GM18858 (cell line): ENCODE results near the gene REC114.

ENCODE experiments used
- ATAC-seq: cut with Tn5 transposase; IDR thresholded peaks from one replicate; pipeline ENCODE4 v1.9.1; 2021; ENCODE audit not compliant: unreplicated experiment

The REC114 gene

DNA sequence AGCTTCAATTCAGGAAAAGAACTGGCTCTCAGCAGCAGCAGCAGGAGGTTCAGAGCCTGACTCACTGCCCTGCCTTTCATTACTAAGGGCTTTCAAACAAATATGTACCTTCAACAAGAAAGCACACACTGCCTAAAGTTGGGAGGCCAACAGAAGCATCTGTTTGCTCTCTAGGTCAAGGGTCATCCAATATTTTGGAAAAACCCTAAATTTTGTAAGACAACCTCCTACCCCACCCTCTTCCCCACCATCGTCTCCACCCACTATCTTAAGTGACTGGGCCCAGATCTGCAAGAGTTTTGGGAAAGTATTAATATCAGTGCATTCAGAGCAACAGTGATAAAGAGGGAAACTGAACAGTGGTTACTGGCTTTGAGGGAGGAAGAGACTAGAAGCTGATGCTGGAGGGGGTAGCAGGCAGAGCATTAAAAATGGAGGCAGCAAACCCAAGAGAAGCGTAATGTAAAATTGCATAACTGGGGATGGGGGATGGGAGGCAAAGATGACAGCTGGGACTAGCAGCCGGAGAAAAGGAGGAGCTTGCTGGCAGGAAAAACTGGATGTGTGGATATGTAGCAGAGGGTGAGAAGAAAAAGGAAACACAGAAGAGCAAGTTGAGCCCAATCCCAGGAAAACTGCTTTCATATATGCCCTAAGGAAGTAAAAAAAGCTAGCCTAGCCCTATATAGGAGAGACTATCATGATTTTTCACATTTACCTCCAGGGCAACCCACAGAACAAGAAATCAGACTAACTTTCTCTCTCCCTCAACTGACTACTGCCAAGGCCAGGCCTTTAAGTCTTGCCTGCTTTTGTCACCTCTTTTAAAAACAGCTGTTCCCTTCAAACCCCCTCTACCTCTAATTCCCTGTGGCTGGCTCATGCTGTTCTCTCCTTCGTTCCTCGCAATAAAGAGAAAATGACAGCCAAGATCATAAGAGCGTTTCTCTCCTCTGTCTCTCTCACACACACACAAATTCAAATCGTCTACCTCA is 158.8 kb downstream of the REC114 start:
- ATAC-seq = no peak

DNA sequence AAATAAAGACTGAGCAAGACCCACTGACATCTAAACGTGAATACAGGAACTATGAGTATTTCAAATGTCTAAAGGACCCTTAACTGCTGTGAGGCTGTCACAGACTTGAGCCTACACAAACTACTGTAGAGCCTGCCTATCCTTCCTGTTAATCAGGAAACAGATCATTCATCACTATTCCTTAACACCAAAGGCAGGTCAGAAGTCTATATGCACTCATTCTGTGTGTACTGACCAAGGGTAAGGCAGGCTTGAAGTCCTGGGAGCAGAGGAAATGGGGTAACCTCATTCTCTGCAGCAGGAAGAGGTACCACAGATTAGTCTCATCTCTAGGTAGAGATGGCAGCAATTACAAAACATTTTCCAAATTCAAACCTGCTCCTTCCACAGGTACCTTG is 159.5 kb downstream of the REC114 start:
- no peak for ATAC-seq

- no peak for ATAC-seq
Observed at GRCh38 chr15:73602992-73603391, 160.0 kb downstream of the REC114 start.

GRCh38 chr15:73604477-73604876 is 161.5 kb downstream of the REC114 start:
- no peak for ATAC-seq

- ATAC-seq = no peak
Observed at GRCh38 chr15:73605759-73606436, 162.9 kb downstream of the REC114 start.

GRCh38 chr15:73607405-73607804 is 164.4 kb downstream of the REC114 start:
- no peak for ATAC-seq

DNA sequence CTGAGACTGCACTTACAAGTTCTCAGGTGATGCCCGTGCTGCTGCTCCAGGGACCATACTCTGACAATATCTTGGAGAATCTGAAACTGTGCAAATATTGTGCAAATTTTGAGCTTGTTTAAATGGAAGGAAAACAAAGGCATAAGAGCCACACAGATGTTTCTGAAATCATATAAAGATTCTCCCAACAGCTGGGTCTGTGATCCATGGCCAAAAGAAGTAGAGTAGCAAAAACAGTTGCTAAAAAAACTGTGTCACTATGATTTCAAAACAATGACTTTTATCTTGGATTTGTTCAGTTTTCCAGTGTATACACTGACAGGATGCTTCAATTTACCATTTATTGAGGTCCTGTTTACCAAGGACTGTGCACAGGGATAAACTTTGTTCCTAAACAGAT is 164.9 kb downstream of the REC114 start:
- no peak for ATAC-seq

DNA sequence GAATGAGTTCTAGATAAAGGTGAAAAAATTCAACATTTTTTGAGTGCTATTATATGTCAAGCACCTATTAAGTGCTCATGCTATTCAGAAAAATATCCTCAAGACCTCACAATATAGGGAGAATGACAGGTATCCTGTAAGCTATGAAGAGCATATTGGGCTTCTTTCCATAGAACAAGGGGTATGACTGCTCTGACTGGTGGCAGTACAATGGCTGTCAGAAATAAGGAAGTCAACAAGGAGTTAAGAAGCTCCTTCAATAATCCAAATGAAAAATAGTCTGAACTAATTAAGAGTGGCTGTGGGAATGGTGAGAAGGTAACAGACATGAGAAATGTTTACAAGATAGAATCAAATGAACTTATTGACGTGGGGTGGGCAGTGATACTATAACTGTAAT is 165.5 kb downstream of the REC114 start:
- no peak for ATAC-seq

DNA sequence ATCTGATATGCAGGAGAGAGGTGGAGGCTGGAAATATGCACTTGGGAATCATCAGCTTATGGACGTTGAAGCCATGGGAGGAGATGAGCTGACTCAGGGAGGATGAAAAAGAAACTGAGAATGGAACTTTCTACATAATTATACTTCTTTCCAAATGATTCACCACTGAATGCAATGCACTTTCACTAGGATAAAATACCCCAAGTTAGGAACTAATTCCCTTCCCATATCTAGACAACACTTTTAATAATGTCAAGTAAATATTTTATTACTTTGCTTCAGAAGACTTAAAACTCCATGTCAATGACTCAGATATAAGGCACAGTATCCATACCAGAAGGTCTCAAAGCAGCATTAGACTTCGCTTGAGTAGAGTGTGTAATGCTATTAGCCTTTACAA is 166.0 kb downstream of the REC114 start:
- no peak for ATAC-seq
